Measurements from ENCODE around the gene SLC35D2. TPM values are rescaled to one million over a fixed set of nuclear protein-coding genes. Genes with fewer than 3 reads are reported as not detected.

SLC35D2 gene
- total RNA-seq, 2 donors from 2014 or later: 9.7 to 14.5 TPM

GRCh38 chr9:96382839-96383164, 709 bp downstream of the SLC35D2 start:
- no peak for DNase-seq (ENCODE audit: low spot score)
- no peaks in the 10 kb centered on the region for H3K9me3 ChIP-seq
- H3K27me3 ChIP-seq: no peaks in the 10 kb centered on the region
- H3K27ac ChIP-seq: peak overlapping the region; percentile 92 to 96
- TF ChIP-seq, protein P1, sequence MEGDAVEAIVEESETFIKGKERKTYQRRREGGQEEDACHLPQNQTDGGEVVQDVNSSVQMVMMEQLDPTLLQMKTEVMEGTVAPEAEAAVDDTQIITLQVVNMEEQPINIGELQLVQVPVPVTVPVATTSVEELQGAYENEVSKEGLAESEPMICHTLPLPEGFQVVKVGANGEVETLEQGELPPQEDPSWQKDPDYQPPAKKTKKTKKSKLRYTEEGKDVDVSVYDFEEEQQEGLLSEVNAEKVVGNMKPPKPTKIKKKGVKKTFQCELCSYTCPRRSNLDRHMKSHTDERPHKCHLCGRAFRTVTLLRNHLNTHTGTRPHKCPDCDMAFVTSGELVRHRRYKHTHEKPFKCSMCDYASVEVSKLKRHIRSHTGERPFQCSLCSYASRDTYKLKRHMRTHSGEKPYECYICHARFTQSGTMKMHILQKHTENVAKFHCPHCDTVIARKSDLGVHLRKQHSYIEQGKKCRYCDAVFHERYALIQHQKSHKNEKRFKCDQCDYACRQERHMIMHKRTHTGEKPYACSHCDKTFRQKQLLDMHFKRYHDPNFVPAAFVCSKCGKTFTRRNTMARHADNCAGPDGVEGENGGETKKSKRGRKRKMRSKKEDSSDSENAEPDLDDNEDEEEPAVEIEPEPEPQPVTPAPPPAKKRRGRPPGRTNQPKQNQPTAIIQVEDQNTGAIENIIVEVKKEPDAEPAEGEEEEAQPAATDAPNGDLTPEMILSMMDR (IDR thresholded peaks at IDR 0.05): no peak
- no peaks in the 10 kb centered on the region for H3K36me3 ChIP-seq
- H3K4me1 ChIP-seq: peaks cover 0 to 27% of the 10 kb centered on the region in 2 donors
- H3K4me3 ChIP-seq: peak overlapping the region; percentile 80 to 82

GRCh38 chr9:96382175-96382574, 1.3 kb downstream of the SLC35D2 start:
- no peak for DNase-seq (ENCODE audit: low spot score)
- Histone ChIP-seq H3K27ac (peak overlapping the region in 1 of 2 donors; percentile 96), H3K36me3 (no peaks in the 10 kb centered on the region), H3K4me3 (no peak overlapping the region), H3K27me3 (no peaks in the 10 kb centered on the region), H3K4me1 (peaks cover 0 to 30% of the 10 kb centered on the region in 2 donors), H3K9me3 (no peaks in the 10 kb centered on the region)
- TF ChIP-seq, protein P1 (IDR thresholded peaks at IDR 0.05): no peak

- DNase-seq (ENCODE audit: low spot score): no peak
- TF ChIP-seq, protein P1 (IDR thresholded peaks at IDR 0.05): no peak
- Histone ChIP-seq H3K27ac (no peak overlapping the region), H3K27me3 (no peaks in the 10 kb centered on the region), H3K4me1 (peaks cover 0 to 29% of the 10 kb centered on the region in 2 donors), H3K9me3 (no peaks in the 10 kb centered on the region), H3K4me3 (no peak overlapping the region), H3K36me3 (no peaks in the 10 kb centered on the region)
Observed at GRCh38 chr9:96381696-96382095, 1.8 kb downstream of the SLC35D2 start.

GRCh38 chr9:96381125-96381524, 2.4 kb downstream of the SLC35D2 start:
- DNase-seq (ENCODE audit: low spot score): no peak
- H3K36me3 ChIP-seq: no peaks in the 10 kb centered on the region
- no peaks in the 10 kb centered on the region for H3K9me3 ChIP-seq
- H3K27me3 ChIP-seq: no peaks in the 10 kb centered on the region
- TF ChIP-seq, protein P1 (IDR thresholded peaks at IDR 0.05): no peak
- no peak overlapping the region for H3K4me3 ChIP-seq
- H3K27ac ChIP-seq: no peak overlapping the region
- peaks cover 0 to 33% of the 10 kb centered on the region in 2 donors for H3K4me1 ChIP-seq

GRCh38 chr9:96379461-96379860, 4.0 kb downstream of the SLC35D2 start:
- no peak overlapping the region for H3K27ac ChIP-seq
- H3K36me3 ChIP-seq: no peaks in the 10 kb centered on the region
- H3K4me3 ChIP-seq: no peak overlapping the region
- TF ChIP-seq, protein P1 (IDR thresholded peaks at IDR 0.05): no peak
- no peaks in the 10 kb centered on the region for H3K9me3 ChIP-seq
- peaks cover 0 to 33% of the 10 kb centered on the region in 2 donors for H3K4me1 ChIP-seq
- no peak for DNase-seq (ENCODE audit: low spot score)
- no peaks in the 10 kb centered on the region for H3K27me3 ChIP-seq

- TF ChIP-seq, protein P1 (IDR thresholded peaks at IDR 0.05): no peak
- Histone ChIP-seq H3K4me3 (no peak overlapping the region), H3K9me3 (no peaks in the 10 kb centered on the region), H3K27ac (peak overlapping the region in 1 of 2 donors; percentile 70), H3K36me3 (no peaks in the 10 kb centered on the region), H3K27me3 (no peaks in the 10 kb centered on the region), H3K4me1 (peaks cover 0 to 33% of the 10 kb centered on the region in 2 donors)
- no peak for DNase-seq (ENCODE audit: low spot score)
Observed at GRCh38 chr9:96378187-96378586, 5.3 kb downstream of the SLC35D2 start.

All from right atrium auricular region (tissue), 2 donors.